Right atrium auricular region (tissue), 2 donors: ENCODE measurements around the gene AFAP1. TPM values are rescaled to one million over a fixed set of nuclear protein-coding genes. Genes with fewer than 3 reads are reported as not detected.

ENCODE experiments used
- DNase-seq: peaks from one replicate; pipeline ENCODE4 v3.0.0-alpha.2; 2019; ENCODE audit warnings: low spot score
- H3K27ac ChIP-seq, 2 donors: fragments of 200-600 bp; sonication (generic); 1 replicate in 1 of 2; 2 replicates in 1 of 2; pipeline ENCODE4 v1.5.1; 2016 to 2019
- H3K27me3 ChIP-seq, 2 donors: fragments of 200-600 bp; sonication (generic); one replicate each; pipeline versions ENCODE4 v1.5.1 to v1.6.0; 2017 to 2019
- H3K36me3 ChIP-seq: fragments of 200-600 bp; sonication (generic); one replicate; pipeline ENCODE4 v1.5.1; 2016
- H3K4me1 ChIP-seq, 2 donors: fragments of 200-600 bp; sonication (generic); one replicate each; pipeline versions ENCODE4 v1.5.1 to v1.6.0; 2017 to 2019
- H3K4me3 ChIP-seq, 2 donors: fragments of 200-600 bp; sonication (generic); 1 replicate in 1 of 2; 2 replicates in 1 of 2; pipeline ENCODE4 v1.5.1; 2017 to 2019; ENCODE audit warnings: mild to moderate bottlenecking in 1 of 2, moderate library complexity in 1 of 2
- H3K9me3 ChIP-seq, 2 donors: fragments of 200-600 bp; sonication (generic); one replicate each; pipeline ENCODE4 v1.5.1; 2019
- CTCF ChIP-seq, 2 donors: fragments of 200-600 bp; sonication (generic); IDR thresholded peaks; one replicate each; pipeline ENCODE4 v1.5.1; 2019; ENCODE audit warnings: antibody characterized with exemption in 2 of 2
- total RNA-seq, 2 donors: library from RNA; depleted of rRNA; stranded (reverse); fragments of >200 nt; gene quantifications; one replicate each; pipeline ENCODE4 v1.1.0, GENCODE V29; 2016

Gene AFAP1
- total RNA-seq, 2 donors from 2014 or later = 16.2 to 27.2 TPM

GRCh38 chr4:7962609-7963508 lies 23.2 kb upstream of the AFAP1 start:
- no peak for DNase-seq
- H3K27ac ChIP-seq = no peak overlapping the region
- no peak overlapping the region for H3K4me3 ChIP-seq
- H3K27me3 ChIP-seq = no peaks in the 10 kb centered on the region
- H3K4me1 ChIP-seq = peaks cover 0 to 33% of the 10 kb centered on the region in 2 donors
- no peaks in the 10 kb centered on the region for H3K9me3 ChIP-seq
- no peaks in the 10 kb centered on the region for H3K36me3 ChIP-seq
- no peak for TF ChIP-seq CTCF (IDR thresholded peaks at IDR 0.05)

GRCh38 chr4:7960790-7961655 lies 21.4 kb upstream of the AFAP1 start:
- Histone ChIP-seq H3K4me3 (no peak overlapping the region), H3K27ac (no peak overlapping the region), H3K36me3 (no peaks in the 10 kb centered on the region), H3K9me3 (no peaks in the 10 kb centered on the region), H3K27me3 (no peaks in the 10 kb centered on the region), H3K4me1 (peaks cover 0 to 21% of the 10 kb centered on the region in 2 donors)
- no peak for DNase-seq
- TF ChIP-seq CTCF (IDR thresholded peaks at IDR 0.05) = no peak

DNA sequence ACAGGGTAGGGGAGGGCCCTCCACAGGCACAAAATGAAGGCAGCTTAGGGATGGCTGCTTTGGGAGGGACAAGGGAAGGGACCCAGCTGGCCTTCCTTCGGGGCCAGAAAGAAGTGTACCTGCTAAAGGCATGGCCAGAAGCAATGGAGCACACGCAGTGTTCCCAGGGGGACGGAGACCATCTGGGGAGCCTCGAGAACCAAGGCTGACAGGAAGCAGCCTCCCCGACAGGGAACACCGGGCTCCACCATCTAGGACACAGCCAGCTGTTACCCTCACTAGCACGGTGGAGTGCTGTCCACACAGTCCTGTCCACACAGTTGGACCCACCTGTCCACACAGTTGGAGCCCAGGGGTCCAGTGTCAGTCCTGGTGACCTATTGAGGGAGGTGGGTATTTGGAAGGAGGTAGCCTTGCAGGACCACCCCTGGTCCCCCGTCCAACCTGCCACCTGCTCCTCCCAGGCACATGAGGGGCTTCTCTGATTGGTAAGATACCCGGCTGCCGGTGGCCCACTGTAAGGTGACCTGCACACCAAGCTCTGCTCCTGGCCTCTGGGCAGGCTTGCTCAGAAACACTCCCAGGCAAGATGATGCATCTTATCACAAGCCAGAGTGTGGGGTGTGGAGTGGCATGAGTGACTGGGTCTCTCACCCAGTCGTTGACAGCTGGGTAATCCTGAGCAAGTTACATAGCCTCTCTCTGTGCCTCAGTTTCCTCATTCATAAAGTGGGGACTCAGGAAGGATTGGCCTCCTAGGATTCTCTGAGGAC lies 20.5 kb upstream of the AFAP1 start:
- no peaks in the 10 kb centered on the region for H3K27me3 ChIP-seq
- no peak overlapping the region for H3K27ac ChIP-seq
- peaks cover 0 to 25% of the 10 kb centered on the region in 2 donors for H3K4me1 ChIP-seq
- no peaks in the 10 kb centered on the region for H3K9me3 ChIP-seq
- no peaks in the 10 kb centered on the region for H3K36me3 ChIP-seq
- DNase-seq = no peak
- H3K4me3 ChIP-seq = no peak overlapping the region
- TF ChIP-seq CTCF (IDR thresholded peaks at IDR 0.05) = no peak

- no peak overlapping the region for H3K27ac ChIP-seq
- H3K9me3 ChIP-seq = no peaks in the 10 kb centered on the region
- no peak overlapping the region for H3K4me3 ChIP-seq
- no peaks in the 10 kb centered on the region for H3K27me3 ChIP-seq
- peaks cover 0 to 21% of the 10 kb centered on the region in 2 donors for H3K4me1 ChIP-seq
- TF ChIP-seq CTCF (IDR thresholded peaks at IDR 0.05) = no peak
- no peak for DNase-seq
- H3K36me3 ChIP-seq = no peaks in the 10 kb centered on the region
These were observed 19.4 kb upstream of the AFAP1 start for GRCh38 chr4:7959078-7959477.

DNA sequence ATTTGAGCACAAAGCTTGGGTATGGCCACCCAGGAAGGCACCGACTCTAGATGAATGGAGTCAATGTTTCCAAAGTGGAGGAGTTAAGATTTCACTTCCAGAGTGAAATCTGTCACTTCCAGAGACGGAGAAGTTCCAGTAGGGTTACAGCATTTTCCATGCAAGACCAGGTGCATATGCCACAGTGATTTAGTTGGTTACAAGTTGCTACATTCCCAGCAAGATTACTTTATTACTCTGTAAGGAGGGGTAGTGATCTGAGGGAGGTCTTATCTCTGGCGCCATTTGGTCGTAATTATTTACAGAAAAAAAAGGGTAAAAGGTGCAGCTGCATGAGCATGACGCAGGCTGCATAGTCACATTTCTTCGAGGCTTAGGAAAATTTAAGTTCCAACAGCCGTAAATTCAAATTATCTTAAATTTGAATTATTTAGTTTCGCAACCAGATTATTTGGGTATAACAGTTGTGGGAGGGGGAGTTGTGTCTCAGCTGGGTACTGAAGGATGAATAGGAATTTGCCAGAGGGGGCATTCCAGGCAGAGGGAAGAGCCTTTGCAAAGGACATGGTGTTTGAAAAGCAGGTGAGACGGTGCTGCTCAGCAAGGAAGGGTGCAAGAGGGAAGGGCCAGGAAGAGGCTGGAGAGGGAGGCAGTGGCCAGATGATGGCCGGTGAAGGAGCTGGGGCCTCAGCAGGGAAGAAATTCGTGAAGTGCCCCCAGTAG lies 17.4 kb upstream of the AFAP1 start:
- Histone ChIP-seq H3K4me3 (no peak overlapping the region), H3K27ac (no peak overlapping the region), H3K4me1 (peaks cover 0 to 21% of the 10 kb centered on the region in 2 donors), H3K36me3 (no peaks in the 10 kb centered on the region), H3K9me3 (no peaks in the 10 kb centered on the region), H3K27me3 (no peaks in the 10 kb centered on the region)
- no peak for TF ChIP-seq CTCF (IDR thresholded peaks at IDR 0.05)
- no peak for DNase-seq
